Activated CD4-positive, alpha-beta memory T cell treated with anti-CD3 and anti-CD28 coated beads for 36 hours (primary cell): ENCODE results near the gene TSNAX. TPM values are rescaled to one million over a fixed set of nuclear protein-coding genes. Genes with fewer than 3 reads are reported as not detected.
"Not testable (repeated sequence)": the region's sequence is repeated elsewhere in the genome, so short reads cannot be mapped to it uniquely, and the experiment has no call there.

Experiments
- CTCF ChIA-PET: fragments of 350-600 bp; sonication (Branson Sonifier 250); formaldehyde crosslinking; loops from one replicate; lab custom pipeline; 2021; ENCODE audit warnings: antibody characterized with exemption, inconsistent platforms; lab: Charles Lee
- POLR2A ChIA-PET: fragments of 350-600 bp; sonication (Branson Sonifier 250); formaldehyde crosslinking; loops from one replicate; lab custom pipeline; 2021; ENCODE audit warnings: antibody characterized with exemption; lab: Charles Lee
- DNase-seq: peaks from one replicate; pipeline ENCODE4 v3.0.0-alpha.2; 2020
- H3K27ac Mint-ChIP-seq: one replicate; pipeline ENCODE4 v1.8.0; 2021; ENCODE audit warnings: mixed read lengths
- H3K27me3 Mint-ChIP-seq: one replicate; pipeline ENCODE4 v1.8.0; 2021; ENCODE audit warnings: mixed read lengths
- H3K36me3 Mint-ChIP-seq: one replicate; pipeline ENCODE4 v1.8.0; 2021; ENCODE audit warnings: mixed read lengths
- H3K4me1 Mint-ChIP-seq: one replicate; pipeline ENCODE4 v1.8.0; 2021; ENCODE audit warnings: low read depth, mixed read lengths
- H3K4me3 Mint-ChIP-seq: one replicate; pipeline ENCODE4 v1.8.0; 2021; ENCODE audit warnings: mild to moderate bottlenecking, mixed read lengths
- H3K9me3 Mint-ChIP-seq: one replicate; pipeline ENCODE4 v1.8.0; 2021; ENCODE audit warnings: mixed read lengths
- intact Hi-C: fragments of 100-400 bp; cut with micrococcal nuclease; formaldehyde crosslinking; loops from one replicate; pipeline ENCODE4 v1.15.1; 2023
- total RNA-seq, 2 experiments: library from RNA; stranded (reverse); gene quantifications; one replicate each; pipeline ENCODE4 v1.2.3, GENCODE V29; 2021

TSNAX gene
- total RNA-seq, 2 experiments from 2014 or later = 36.4 to 36.5 TPM

GRCh38 chr1:231500666-231501065 is 27.8 kb upstream of the TSNAX start:
- intact Hi-C loops = no loop called here
- POLR2A ChIA-PET = no interaction called here
- Mint-ChIP-seq H3K36me3 (peaks cover 8% of the 10 kb centered on the region), H3K27ac (no peak overlapping the region), H3K4me1 (no peaks in the 10 kb centered on the region), H3K4me3 (no peak overlapping the region), H3K27me3 (peaks cover 4% of the 10 kb centered on the region), H3K9me3 (peaks cover 38% of the 10 kb centered on the region)
- CTCF ChIA-PET = no interaction called here
- DNase-seq = no peak

GRCh38 chr1:231503168-231503567 is 25.3 kb upstream of the TSNAX start:
- Mint-ChIP-seq H3K27me3 (peaks cover 14% of the 10 kb centered on the region), H3K9me3 (peaks cover 31% of the 10 kb centered on the region)
- intact Hi-C loops, POLR2A ChIA-PET, CTCF ChIA-PET, H3K36me3 Mint-ChIP-seq, H3K27ac Mint-ChIP-seq, H3K4me3 Mint-ChIP-seq, DNase-seq, H3K4me1 Mint-ChIP-seq: not testable (repeated sequence)

GRCh38 chr1:231507476-231508355 is 20.8 kb upstream of the TSNAX start:
- H3K36me3 Mint-ChIP-seq = no peaks in the 10 kb centered on the region
- ChIA-PET CTCF (interaction anchor here (1.3 kb wide), 1 partner anchor 150 kb away, joined by 3 read pairs; no protein-coding TSS in a partner anchor), POLR2A (no interaction called here)
- no peak overlapping the region for H3K27ac Mint-ChIP-seq
- H3K4me1 Mint-ChIP-seq = peaks cover 12% of the 10 kb centered on the region
- H3K4me3 Mint-ChIP-seq = no peak overlapping the region
- peak; percentile 31 for DNase-seq
- no peaks in the 10 kb centered on the region for H3K9me3 Mint-ChIP-seq
- intact Hi-C loops = loop anchor here (1.0 kb wide), 1 partner anchor 42 kb away; no protein-coding TSS in a partner anchor
- peaks cover 15% of the 10 kb centered on the region for H3K27me3 Mint-ChIP-seq

GRCh38 chr1:231508497-231508896 is 20.0 kb upstream of the TSNAX start:
- H3K36me3 Mint-ChIP-seq = no peaks in the 10 kb centered on the region
- H3K27me3 Mint-ChIP-seq = peaks cover 15% of the 10 kb centered on the region
- H3K4me1 Mint-ChIP-seq = peaks cover 12% of the 10 kb centered on the region
- no peaks in the 10 kb centered on the region for H3K9me3 Mint-ChIP-seq
- DNase-seq = no peak
- H3K27ac Mint-ChIP-seq = no peak overlapping the region
- CTCF ChIA-PET = no interaction called here
- H3K4me3 Mint-ChIP-seq = no peak overlapping the region
- intact Hi-C loops = no loop called here
- POLR2A ChIA-PET = no interaction called here

- Mint-ChIP-seq H3K36me3 (no peaks in the 10 kb centered on the region), H3K27me3 (peaks cover 15% of the 10 kb centered on the region), H3K9me3 (no peaks in the 10 kb centered on the region), H3K4me1 (peaks cover 12% of the 10 kb centered on the region), H3K27ac (no peak overlapping the region), H3K4me3 (no peak overlapping the region)
- CTCF ChIA-PET = no interaction called here
- DNase-seq = no peak
- POLR2A ChIA-PET = no interaction called here
- intact Hi-C loops = no loop called here
These were observed 19.5 kb upstream of the TSNAX start for GRCh38 chr1:231508941-231509340.

GRCh38 chr1:231512147-231512698 is 16.2 kb upstream of the TSNAX start:
- Mint-ChIP-seq H3K4me1 (peaks cover 12% of the 10 kb centered on the region), H3K27me3 (peaks cover 11% of the 10 kb centered on the region), H3K9me3 (no peaks in the 10 kb centered on the region), H3K36me3 (no peaks in the 10 kb centered on the region), H3K4me3 (no peak overlapping the region), H3K27ac (no peak overlapping the region)
- POLR2A ChIA-PET = no interaction called here
- CTCF ChIA-PET = no interaction called here
- intact Hi-C loops = no loop called here
- no peak for DNase-seq

GRCh38 chr1:231515748-231516147 is 12.7 kb upstream of the TSNAX start:
- CTCF ChIA-PET = no interaction called here
- H3K4me1 Mint-ChIP-seq = peaks cover 6% of the 10 kb centered on the region
- intact Hi-C loops = no loop called here
- no peaks in the 10 kb centered on the region for H3K36me3 Mint-ChIP-seq
- H3K27ac Mint-ChIP-seq = no peak overlapping the region
- no peak for DNase-seq
- H3K9me3 Mint-ChIP-seq = no peaks in the 10 kb centered on the region
- POLR2A ChIA-PET = no interaction called here
- H3K4me3 Mint-ChIP-seq = no peak overlapping the region
- H3K27me3 Mint-ChIP-seq = peaks cover 8% of the 10 kb centered on the region

- POLR2A ChIA-PET = no interaction called here
- Mint-ChIP-seq H3K4me1 (peaks cover 5% of the 10 kb centered on the region), H3K27ac (no peak overlapping the region)
These were observed 11.4 kb upstream of the TSNAX start for GRCh38 chr1:231517076-231517475.

GRCh38 chr1:231518485-231519034 is 9.9 kb upstream of the TSNAX start:
- DNase-seq = no peak
- Mint-ChIP-seq H3K36me3 (peaks cover 3% of the 10 kb centered on the region), H3K4me3 (no peak overlapping the region), H3K4me1 (no peaks in the 10 kb centered on the region), H3K27ac (no peak overlapping the region), H3K9me3 (no peaks in the 10 kb centered on the region), H3K27me3 (peaks cover 8% of the 10 kb centered on the region)
- CTCF ChIA-PET = no interaction called here
- POLR2A ChIA-PET = no interaction called here
- intact Hi-C loops = no loop called here

More at GRCh38 chr1:231517076-231517475, 11.4 kb upstream of the TSNAX start:
- Mint-ChIP-seq H3K4me3 (no peak overlapping the region), H3K27me3 (peaks cover 8% of the 10 kb centered on the region), H3K36me3 (no peaks in the 10 kb centered on the region), H3K9me3 (no peaks in the 10 kb centered on the region)
- intact Hi-C loops = no loop called here
- CTCF ChIA-PET = no interaction called here
- no peak for DNase-seq

- Mint-ChIP-seq H3K4me3 (no peak overlapping the region), H3K9me3 (no peaks in the 10 kb centered on the region), H3K4me1 (no peaks in the 10 kb centered on the region), H3K27me3 (peaks cover 8% of the 10 kb centered on the region), H3K27ac (no peak overlapping the region), H3K36me3 (peaks cover 3% of the 10 kb centered on the region)
- no peak for DNase-seq
- intact Hi-C loops = no loop called here
- ChIA-PET POLR2A (no interaction called here), CTCF (no interaction called here)
These were observed 9.3 kb upstream of the TSNAX start for GRCh38 chr1:231519166-231519565.

- intact Hi-C loops = loop anchor here (10.0 kb wide), 1 partner anchor 477 kb away; the partner anchor contains the start of gene FAM89A
- CTCF ChIA-PET = no interaction called here
These were observed 6.4 kb upstream of the TSNAX start for GRCh38 chr1:231522038-231522437.

GRCh38 chr1:231522931-231523642 is 5.4 kb upstream of the TSNAX start:
- no peak overlapping the region for H3K27ac Mint-ChIP-seq

More at GRCh38 chr1:231522038-231522437, 6.4 kb upstream of the TSNAX start:
- Mint-ChIP-seq H3K4me1 (peaks cover 5% of the 10 kb centered on the region), H3K9me3 (no peaks in the 10 kb centered on the region), H3K4me3 (no peak overlapping the region), H3K27ac (no peak overlapping the region), H3K36me3 (peaks cover 3% of the 10 kb centered on the region), H3K27me3 (peaks cover 3% of the 10 kb centered on the region)
- DNase-seq = no peak
- POLR2A ChIA-PET = no interaction called here

More at GRCh38 chr1:231522931-231523642, 5.4 kb upstream of the TSNAX start:
- H3K27me3 Mint-ChIP-seq = no peaks in the 10 kb centered on the region
- DNase-seq = no peak
- no peaks in the 10 kb centered on the region for H3K9me3 Mint-ChIP-seq
- peaks cover 3% of the 10 kb centered on the region for H3K36me3 Mint-ChIP-seq
- peaks cover 16% of the 10 kb centered on the region for H3K4me1 Mint-ChIP-seq
- intact Hi-C loops = loop anchor here (10.0 kb wide), 1 partner anchor 478 kb away; the partner anchor contains the start of gene FAM89A
- no peak overlapping the region for H3K4me3 Mint-ChIP-seq
- CTCF ChIA-PET = no interaction called here
- POLR2A ChIA-PET = no interaction called here
